ENCODE data around the gene SVEP1.
"Not testable (repeated sequence)": the region's sequence is repeated elsewhere in the genome, so short reads cannot be mapped to it uniquely, and the experiment has no call there.

SVEP1 gene

DNA sequence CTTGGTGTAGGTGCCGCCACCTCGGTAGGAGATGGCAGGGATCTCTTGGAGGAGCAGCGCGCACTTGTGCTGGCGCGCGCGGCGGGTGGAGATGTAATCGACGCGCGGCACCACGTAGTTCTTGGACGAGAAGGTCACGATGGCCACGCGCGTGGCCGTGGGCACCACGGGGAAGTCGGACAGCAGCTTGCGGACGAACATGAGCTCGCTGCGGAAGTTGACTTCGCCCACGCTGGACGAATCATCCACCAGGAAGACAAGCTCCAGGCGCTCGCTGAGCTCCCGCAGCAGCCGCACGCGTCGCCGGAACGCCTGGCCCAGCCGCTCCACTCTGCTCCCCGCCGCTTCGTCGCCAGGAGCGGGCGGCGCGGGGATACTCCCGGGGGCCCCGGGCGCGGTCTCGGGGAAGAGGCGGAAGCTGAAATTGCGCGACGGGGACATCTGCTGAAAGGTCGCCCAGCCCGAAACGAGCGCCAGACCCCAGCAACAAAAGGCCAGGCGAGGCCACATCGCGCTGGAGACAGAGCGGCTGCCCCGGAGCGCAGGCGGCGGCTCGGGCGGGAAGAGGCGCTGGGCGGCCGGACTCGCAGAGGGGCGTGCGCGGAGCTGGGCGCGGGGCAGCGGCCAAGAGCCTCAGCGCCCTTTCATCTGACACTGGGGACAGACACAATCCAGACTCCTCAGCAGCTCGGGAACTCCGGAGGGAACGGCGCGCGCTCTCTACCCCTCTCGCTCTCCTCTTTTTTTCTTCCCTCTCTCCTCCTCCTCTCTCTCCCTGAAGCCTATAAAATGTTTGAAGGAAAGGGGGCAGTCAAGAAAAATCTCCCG, at the start of gene SVEP1:
TSS of gene SVEP1 (minus strand) at position 708 of the 828 bp plus-strand sequence. CDS start at position 510, 198 bp downstream.
- DNase-seq: peak; percentile 5

DNA sequence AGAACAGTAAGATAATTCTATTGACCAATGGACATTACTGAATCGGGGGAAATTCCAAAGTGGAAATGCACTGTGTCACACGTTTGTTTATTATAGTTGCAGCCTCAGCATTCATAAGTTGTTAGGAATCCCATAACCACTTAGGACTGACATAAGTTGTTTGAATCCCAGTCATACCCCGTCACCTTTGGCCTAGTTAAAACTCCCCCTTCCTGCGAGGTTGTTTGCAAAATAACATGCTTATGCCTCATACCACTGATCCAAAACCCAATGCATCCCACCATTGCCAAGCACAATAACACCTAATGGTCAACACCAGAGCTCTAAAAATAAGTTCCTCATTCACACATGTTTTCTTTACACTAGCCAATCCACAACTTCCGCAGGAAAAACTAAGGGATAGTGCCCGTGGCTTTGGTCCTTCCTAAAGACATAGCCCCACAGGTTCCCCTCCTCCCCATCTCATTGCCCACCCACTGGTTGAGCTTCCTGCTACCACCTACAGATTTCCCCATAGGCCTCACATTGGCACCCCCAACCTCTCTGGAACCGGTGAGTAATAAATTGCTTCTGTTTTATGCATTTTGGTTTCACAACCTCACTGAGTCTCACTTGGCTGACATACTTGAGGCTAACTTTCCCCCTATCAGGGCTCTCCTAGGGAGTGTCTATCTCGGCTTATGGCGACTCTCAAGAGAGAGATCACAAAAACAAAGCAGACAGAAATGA, 46.7 kb upstream of the SVEP1 start:
- DNase-seq: peak; percentile 33

DNA sequence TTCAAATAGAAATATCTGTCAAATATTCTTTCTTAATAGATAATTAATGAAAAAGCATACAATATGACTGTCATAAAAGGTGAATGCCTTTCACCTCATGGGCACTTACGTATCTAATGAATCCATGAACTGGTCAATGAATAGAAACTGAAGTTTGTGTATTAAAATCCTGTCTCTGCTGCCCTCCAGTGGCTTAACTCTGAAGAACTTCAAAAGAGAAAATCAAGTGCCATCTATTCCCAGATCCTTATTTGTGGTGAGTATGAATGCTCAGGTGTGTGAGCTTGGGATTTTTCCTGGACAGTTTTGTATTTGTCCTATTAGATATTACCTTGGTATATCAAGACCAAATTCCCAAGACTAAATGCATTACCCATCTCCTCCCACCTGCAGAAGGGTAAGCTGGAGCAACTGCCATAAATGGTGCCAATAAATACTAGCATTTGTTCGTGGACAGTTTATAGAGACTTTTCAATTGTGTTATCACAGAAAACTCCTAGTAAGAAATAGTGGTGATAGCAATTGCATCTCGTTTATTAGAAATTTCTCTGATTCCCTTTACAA, 44.0 kb upstream of the SVEP1 start:
- peak; percentile 9 for DNase-seq

DNA sequence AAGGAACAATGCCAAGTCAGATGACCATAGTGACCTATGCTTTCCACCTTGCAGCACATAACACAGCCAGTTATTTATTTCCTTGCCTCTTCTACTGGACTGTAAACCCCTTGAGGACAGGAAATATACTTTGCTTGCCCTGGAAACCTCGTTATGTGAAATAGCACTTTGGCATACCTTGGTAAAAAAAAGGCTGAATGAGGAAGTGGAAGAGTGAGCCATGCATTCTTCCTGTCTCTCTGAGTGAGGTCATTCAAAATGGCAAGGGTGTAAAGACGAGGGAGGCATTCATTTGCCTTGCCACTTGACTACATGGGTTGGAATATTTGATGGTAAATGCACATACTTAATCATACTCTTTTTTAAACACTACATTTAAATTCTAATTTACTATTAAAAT, 42.8 kb upstream of the SVEP1 start:
- DNase-seq: no peak

DNA sequence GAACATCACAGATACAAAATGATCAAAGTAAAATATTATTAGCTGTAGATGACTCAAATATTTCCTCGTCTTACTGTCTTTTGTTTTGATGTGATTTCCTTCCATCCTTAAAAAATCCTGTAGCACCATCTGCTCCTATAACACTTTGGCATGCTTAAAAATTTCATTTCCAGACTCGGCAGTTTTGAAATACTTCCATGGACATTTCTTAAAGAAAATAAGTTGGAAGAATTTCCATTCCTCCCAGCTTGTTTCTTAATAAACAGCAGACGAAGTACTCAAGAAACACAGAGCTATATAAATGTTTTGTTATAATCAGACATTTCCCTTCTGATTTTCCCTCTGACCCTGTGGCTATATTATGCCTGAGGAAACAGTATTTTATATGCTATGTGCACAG, 41.2 kb upstream of the SVEP1 start:
- no peak for DNase-seq

DNA sequence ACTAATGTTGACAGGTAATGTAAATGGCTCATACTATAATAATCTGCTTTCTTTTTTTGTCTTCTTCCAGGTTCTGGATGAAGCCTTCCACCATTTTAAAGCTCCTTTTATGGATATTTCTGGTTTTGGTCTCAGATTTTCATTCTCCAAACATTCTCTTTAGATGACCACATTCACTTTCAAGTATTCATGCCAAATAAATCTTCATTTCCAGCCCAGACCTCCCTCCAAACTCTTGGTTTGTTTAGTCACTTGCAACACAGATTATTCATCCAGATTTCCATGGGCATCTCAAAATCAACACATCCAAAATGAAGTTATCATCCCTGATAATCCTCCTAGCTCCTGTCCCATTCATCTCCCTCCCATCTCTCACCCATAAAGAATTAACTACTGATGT, 40.3 kb upstream of the SVEP1 start:
- DNase-seq: no peak

DNA sequence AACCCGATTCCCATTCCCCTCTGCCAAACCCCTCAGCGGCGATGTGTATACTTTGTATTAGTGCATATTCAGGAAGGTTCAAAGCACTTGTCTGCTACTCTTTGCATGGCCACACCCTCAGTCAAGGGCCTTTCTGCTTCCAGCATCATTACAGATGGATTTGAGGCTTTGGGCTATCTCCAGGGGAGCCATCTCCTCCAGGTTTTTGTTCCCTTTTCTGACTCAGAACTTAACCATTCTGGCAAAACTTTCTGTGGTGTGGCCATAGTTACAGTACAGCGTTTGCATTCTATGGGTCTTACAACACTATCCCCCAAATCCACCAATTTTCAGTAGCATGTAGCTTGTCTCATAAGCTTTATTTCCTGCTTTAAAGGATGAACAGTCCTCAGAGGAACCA, 36.0 kb upstream of the SVEP1 start:
- DNase-seq: no peak

DNA sequence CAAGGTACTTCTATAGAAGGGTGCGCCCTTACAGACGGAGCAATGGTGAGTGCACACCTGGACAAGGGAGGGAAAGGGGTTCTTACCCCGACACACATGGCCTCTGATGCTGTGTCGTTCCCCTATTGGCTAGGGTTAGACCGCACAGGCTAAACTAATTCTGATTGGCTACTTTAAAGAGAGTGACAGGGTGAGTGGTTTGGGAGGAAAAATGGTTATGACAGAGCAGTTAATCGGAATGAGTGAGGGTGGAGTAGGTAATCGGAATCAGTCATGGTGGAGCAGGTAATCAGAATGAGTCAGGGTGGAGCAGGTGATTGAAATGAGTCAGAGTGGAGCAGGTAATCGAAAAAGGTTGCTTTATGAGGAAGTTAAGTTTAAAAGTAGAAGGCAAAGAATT, 35.0 kb upstream of the SVEP1 start:
- not testable (repeated sequence) for DNase-seq

DNA sequence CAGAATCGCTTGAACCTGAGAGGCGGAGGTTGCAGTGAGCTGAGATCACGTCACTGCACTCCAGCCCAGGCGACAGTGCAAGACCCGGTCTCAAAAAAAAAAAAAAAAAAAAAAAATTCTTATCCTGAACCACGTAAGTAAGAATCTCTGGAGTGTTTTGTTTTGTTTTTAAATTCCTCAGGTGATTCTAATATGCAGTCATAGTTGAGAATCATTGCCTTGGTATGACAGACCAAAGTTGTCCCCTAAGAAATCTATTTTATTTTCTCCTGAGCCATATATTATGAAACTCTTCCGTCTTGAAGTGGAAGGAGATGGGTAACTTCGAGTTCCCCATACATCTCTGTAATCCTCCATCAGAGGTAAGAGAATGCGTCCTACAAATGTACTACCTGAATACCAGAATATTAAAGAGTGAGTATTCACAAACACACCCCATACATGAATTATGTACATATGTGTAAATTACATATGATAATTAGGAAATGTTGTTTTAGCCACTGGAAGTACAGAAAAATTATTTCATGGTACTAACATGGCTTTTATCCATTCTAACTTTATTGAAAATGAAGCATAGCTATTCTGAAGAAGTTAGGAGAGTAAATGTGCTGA, 26.7 kb upstream of the SVEP1 start:
- DNase-seq: no peak

DNA sequence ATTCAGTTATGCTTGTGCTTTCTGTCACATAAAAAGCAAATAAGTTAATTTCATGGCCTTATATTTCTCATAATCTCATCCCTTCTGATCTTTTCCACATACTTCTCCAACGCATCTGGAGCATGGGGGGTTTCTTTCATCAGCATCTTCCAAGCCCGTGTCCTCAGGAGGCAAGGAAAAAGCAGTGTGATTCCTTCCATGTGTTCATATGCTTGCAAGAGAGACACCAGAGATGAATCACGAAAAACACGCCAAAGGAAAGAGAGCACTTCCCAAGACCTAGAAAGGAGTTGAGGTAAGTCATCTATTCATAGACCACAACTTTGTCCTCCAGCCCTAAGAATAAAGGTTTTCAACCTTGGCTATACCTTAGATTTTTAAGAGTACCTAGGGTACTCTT, 26.0 kb upstream of the SVEP1 start:
- no peak for DNase-seq

DNA sequence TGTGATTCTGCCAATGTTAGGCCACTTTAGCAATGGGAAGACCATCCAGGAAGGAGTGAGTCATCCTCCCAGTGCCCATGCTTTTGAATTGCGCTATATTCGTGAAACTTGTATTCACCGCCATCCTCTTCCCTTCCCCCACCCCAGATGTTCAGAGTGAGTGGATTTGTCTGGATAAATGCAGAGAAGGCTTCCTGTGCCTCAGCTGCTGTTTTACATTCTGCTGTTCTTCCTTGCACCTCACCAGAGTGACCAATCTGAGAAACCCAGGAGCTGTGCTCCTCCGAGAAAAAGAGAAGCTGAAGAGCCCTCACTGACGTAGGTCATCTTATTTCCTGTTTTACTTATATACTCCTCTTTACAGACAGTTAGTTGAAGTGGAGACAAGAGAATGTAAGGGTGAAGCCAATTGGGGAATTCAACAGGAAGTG, 24.6 kb upstream of the SVEP1 start:
- DNase-seq: no peak

DNA sequence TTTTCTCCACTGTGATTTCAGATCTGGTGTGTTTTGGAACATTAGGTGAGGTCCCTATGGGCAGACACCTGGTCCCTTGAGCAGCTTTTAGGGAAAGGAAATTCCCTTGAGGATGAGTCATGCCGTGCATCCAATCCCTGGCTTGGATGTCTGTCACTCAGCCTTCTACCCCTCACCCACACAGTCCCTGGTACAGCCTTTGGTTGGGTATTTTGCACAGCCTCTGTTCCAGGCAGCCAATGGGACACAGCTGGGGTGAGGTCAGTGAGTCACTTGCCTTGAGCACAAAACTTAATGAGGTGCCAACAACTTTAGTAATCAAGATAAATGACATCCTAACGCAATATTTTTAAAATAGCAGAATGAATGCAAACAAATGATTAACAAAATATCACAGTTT, 22.7 kb upstream of the SVEP1 start:
- no peak for DNase-seq

DNA sequence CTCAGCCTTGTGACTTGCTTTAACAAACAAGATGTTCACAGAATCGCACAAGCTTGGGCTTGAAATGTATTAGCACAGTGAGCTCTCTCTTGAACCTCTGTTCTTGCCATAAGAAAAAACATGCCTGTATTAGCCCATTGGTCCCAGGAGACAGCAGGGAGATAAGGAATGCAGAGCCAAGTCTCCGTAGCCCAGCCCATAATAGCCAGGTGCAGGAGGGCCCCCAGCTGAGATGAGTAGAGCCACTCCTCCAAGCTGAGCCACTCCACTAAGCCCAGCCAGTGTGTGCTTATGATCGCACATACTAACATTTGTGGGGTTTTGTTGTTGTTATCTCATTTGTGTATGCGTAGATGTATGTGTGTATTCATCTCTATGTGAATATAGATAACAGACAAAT, 21.6 kb upstream of the SVEP1 start:
- DNase-seq: no peak

DNA sequence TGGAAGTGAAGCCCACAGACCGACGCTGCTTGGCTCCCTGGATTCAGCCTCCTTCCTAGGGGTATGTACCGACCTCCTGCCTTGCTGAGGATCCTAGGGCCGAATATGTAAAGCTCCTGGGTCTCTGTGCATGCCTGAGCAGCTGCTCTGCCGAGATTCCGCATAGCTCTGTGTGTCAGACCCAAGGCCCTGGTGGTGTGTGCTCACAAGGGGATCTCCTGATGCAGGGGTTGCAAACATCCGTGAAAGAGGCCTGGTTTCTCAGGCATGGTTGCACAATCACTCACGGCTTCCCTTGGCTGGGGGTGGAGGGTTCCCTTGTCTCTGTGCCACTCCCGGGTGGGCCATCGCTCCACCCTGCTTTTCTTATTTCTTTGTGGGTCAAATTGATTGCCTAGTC, 19.9 kb upstream of the SVEP1 start:
- no peak for DNase-seq

DNA sequence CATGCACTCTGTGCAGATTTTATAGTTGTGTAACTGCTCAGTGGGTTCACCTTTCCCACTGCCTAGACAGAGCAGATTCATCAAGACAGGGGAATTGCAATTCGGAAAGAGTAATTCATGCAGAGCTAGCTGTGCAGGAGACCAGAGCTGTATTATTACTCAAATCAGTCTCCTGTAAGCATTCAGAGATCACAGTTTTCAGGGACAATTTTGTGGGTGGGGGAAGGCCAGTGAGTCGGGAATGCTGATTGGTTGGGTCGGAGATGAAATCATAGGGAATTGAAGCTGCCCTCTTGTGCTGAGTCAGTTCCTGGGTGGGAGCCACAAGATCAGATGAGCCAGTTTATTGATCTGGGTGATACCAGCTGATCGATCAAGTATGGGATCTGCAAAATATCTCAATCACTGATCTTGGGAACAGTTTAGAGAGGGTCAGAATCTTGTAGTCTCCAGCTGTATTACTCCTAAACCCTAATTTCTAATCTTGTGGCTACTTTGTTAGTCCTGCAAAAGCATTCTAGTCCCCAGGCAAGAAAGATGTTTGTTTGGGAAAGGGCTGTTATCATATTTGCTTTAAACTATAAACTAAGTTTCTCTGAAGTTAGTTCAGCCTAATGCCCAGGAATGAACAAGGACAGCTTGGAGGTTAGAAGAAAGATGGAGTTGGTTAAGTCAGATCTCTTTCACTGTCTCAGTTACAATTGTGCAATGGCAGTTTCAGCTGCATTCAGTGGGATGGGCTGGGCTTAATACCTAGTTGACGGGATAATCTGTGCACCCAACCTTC, 12.7 kb upstream of the SVEP1 start:
- no peak for DNase-seq

DNA sequence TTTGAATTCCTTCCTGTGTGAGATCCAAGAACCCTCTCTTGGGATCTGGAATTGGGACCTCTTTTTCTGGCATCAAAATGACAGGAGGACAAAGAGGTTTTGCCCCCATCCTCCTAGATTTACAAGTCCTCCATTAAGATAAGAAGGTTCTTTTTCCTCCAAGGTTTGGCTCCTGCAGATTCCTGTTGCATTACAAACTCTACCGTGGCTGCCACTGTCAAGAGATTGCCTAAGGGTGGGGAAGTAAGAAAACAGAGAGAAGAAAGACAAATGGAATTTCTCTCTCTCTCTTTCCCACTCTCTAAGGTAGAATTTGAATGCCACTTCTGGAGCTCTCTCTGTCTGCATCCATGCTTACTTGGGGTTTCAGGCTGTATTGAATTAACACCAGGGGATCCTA, 12.0 kb upstream of the SVEP1 start:
- DNase-seq: no peak

DNA sequence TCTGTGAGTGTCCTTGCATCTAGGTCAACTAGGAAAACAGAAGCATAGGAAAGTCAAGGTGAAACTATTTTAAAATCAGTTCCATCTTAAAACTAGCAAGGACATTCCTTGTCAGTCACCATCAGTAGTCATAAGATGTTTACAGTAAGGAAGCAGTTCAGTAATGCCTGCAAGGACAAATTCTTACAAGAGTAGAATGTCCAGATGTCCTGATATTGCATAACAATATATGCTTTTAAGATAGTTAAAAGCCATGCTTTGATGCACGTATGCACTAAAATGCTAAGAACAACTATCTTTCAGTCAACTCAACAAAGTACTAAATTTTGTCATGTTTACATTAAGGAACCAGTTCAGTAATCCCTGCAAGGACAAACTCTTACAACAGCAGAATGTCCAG, 11.3 kb upstream of the SVEP1 start:
- no peak for DNase-seq

DNA sequence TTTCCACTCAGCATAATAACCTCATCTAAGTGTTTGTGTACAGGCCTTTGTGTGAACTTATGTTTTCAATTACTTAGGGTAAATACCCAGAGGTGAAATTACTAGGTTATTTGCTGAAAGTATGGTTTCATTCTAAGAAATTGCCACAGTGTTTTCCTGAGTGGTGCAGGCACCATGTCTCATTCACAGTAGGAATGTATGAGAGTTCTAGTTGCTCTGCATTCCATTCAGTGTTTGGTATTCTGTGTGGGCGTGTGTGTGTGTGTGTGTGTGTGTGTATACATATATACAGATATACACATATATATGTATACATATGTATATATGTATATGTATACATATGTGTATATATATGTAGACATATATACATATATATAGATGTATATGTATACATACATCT, 8.8 kb upstream of the SVEP1 start:
- DNase-seq: no peak

DNA sequence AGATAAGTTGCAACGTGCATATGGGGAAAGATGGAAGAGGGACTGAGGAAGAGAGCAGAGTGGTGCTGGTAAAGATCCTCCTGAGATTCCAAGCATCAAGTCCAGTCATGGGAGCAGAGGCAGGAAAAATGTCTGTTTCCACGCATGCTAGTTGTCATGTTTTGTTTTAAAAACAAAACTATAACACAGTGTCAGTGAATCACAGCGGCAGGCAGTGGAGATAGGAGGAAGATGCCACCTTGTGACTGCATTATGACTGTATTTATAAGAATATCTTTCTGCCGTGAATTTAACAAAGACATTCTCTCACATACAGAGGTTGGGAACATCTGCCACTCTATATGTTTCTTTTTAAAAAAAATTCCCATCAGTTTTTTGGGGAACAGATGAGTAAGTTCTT, 3.7 kb upstream of the SVEP1 start:
- no peak for DNase-seq

DNA sequence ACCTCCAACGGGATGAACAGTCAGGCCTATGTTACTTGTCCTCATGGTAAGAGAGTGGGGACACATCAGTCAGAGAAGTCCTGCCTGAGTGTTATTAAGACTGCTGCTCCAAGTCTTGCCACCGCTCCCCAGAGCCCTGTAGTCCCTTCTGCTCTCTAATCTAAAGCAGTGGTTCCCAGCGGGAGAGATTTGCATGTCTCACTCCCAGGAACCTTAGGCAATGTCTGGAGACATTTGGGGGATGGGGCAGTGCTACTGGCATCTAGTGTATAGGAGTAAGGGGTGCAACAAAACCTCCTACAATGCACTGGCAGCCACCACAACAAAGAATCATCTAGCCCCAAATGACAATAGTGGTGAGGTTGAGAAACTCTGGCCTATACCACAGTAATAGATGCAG, 2.6 kb upstream of the SVEP1 start:
- no peak for DNase-seq

DNA sequence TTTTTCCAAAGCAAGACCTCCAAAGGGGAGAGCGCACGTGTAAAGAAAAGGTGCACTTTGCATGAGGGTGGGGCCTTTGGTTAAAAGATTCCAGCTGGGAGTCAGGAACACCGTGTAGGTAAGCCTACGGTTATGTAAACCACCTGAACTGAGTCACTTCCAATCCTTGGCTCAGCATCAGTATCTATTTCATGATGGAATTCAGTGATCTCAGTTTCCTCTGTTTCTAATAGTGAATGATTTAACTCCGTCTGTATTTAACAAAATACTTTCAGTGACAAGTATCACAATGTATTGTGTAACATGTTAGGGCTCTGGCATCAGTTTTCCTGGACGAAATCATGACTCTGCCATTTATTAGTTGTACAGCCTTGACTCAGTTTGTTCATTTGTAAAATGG, 1.3 kb upstream of the SVEP1 start:
- DNase-seq: no peak

DNA sequence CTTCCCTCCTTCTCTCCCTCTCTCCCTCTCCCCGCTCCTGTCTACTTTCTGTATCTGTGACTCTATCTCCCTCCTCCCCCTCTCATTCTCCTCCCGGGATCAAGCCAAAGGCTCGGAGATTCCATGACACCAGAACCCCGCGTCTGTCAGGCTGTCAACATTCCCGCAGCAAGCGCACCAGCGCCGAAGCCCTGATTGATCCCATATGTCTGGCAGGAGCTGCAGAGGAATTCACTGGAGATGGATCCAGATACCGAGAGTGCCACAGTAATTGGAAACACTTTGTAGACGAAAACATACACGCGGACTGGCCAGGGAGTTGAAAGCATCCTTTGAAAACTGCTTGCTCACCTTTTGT, 300 bp upstream of the SVEP1 start:
- no peak for DNase-seq

DNA sequence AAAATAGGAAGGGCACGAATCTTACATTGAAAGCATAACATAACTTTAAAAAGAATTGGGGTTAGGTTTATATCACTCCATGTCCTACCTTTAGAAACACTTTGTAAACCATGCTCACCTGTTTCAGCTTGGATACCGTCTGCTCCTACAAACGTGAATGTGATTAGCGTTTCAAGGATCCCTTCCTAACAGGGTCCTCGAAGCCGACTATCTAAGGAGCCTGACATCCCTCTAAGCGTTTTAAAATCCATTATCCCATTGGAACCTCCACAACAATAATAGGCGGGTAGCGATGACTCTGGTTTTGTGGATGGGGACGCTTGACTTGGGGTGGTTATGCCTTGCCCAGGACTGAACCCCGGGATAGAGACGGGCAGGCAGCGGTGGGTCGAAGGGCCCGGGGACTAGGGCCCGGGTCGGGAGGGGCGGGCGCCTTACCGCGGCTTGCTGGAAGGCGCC, 937 bp downstream of the SVEP1 start:
- no peak for DNase-seq
